Cerebellar nuclear complex (tissue), 1 donor: ENCODE measurements around the gene GGT5.
"Not testable (repeated sequence)": the region's sequence is repeated elsewhere in the genome, so short reads cannot be mapped to it uniquely, and the experiment has no call there.

ENCODE experiments used
- DNase-seq, 2 experiments: peaks; one replicate each; lab custom pipeline; 2025; lab: John Stamatoyannopoulos, UW

The GGT5 gene

GRCh38 chr22:24263479-24263878 lies 18.6 kb upstream of the GGT5 start:
- DNase-seq = not testable (repeated sequence)

GRCh38 chr22:24262185-24262749 lies 17.4 kb upstream of the GGT5 start:
- DNase-seq = not testable (repeated sequence)

GRCh38 chr22:24259459-24259858 lies 14.6 kb upstream of the GGT5 start:
- peak in 1 of 2 experiments; percentile 9 for DNase-seq

- DNase-seq = not testable (repeated sequence)
These were observed 11.9 kb upstream of the GGT5 start for GRCh38 chr22:24256736-24257135.

- DNase-seq = not testable (repeated sequence)
These were observed 11.3 kb upstream of the GGT5 start for GRCh38 chr22:24256136-24256535.

GRCh38 chr22:24253126-24253525 lies 8.2 kb upstream of the GGT5 start:
- not testable (repeated sequence) for DNase-seq

GRCh38 chr22:24251286-24251685 lies 6.4 kb upstream of the GGT5 start:
- not testable (repeated sequence) for DNase-seq

GRCh38 chr22:24249413-24249812 lies 4.5 kb upstream of the GGT5 start:
- not testable (repeated sequence) for DNase-seq

GRCh38 chr22:24248611-24249010 lies 3.7 kb upstream of the GGT5 start:
- DNase-seq = not testable (repeated sequence)

GRCh38 chr22:24247564-24248344 lies 2.9 kb upstream of the GGT5 start:
- peak in 1 of 2 experiments; percentile 38 for DNase-seq

GRCh38 chr22:24247011-24247507 lies 2.2 kb upstream of the GGT5 start:
- no peak for DNase-seq

- not testable (repeated sequence) for DNase-seq
These were observed 991 bp upstream of the GGT5 start for GRCh38 chr22:24245584-24246561.

- DNase-seq = no peak
These were observed 616 bp downstream of the GGT5 start for GRCh38 chr22:24244144-24244787.

- DNase-seq = not testable (repeated sequence)
These were observed 1.5 kb downstream of the GGT5 start for GRCh38 chr22:24243417-24243816.

GRCh38 chr22:24240985-24241692 lies 3.7 kb downstream of the GGT5 start:
- not testable (repeated sequence) for DNase-seq

- no peak for DNase-seq
These were observed 4.5 kb downstream of the GGT5 start for GRCh38 chr22:24240381-24240780.

- DNase-seq = not testable (repeated sequence)
These were observed 6.7 kb downstream of the GGT5 start for GRCh38 chr22:24238101-24238694.

- DNase-seq = no peak
These were observed 8.2 kb downstream of the GGT5 start for GRCh38 chr22:24236656-24237055.

GRCh38 chr22:24235315-24235714 lies 9.6 kb downstream of the GGT5 start:
- no peak for DNase-seq

GRCh38 chr22:24233816-24234215 lies 11.1 kb downstream of the GGT5 start:
- no peak for DNase-seq
